ENCODE results near the gene CREBBP.
A peak's percentile ranks its signal among the peaks of the same experiment; 100 is the strongest.

Gene CREBBP

GRCh38 chr16:3882531-3882930 is 2.0 kb upstream of the CREBBP start:
- TF ChIP-seq, protein P1, sequence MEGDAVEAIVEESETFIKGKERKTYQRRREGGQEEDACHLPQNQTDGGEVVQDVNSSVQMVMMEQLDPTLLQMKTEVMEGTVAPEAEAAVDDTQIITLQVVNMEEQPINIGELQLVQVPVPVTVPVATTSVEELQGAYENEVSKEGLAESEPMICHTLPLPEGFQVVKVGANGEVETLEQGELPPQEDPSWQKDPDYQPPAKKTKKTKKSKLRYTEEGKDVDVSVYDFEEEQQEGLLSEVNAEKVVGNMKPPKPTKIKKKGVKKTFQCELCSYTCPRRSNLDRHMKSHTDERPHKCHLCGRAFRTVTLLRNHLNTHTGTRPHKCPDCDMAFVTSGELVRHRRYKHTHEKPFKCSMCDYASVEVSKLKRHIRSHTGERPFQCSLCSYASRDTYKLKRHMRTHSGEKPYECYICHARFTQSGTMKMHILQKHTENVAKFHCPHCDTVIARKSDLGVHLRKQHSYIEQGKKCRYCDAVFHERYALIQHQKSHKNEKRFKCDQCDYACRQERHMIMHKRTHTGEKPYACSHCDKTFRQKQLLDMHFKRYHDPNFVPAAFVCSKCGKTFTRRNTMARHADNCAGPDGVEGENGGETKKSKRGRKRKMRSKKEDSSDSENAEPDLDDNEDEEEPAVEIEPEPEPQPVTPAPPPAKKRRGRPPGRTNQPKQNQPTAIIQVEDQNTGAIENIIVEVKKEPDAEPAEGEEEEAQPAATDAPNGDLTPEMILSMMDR (IDR thresholded peaks at IDR 0.05; ENCODE audit: insufficient read depth, low read length, missing control alignments): no peak
- no peak overlapping the region for H3K4me3 ChIP-seq (ENCODE audit: low read depth, low read length)
- ChIA-PET POLR2A (no interaction called here), CTCF (no interaction called here)
- no peak for DNase-seq (ENCODE audit: low read depth, low spot score)

GRCh38 chr16:3881499-3881990 is 1.0 kb upstream of the CREBBP start:
- H3K4me3 ChIP-seq (ENCODE audit: low read depth, low read length): peak overlapping the region; percentile 70
- DNase-seq (ENCODE audit: low read depth, low spot score): no peak
- ChIA-PET CTCF (interaction anchor here (1.5 kb wide), 1 partner anchor 372 kb away, joined by 4 read pairs; no protein-coding TSS in a partner anchor), POLR2A (no interaction called here)
- TF ChIP-seq, protein P1 (IDR thresholded peaks at IDR 0.05; ENCODE audit: insufficient read depth, low read length, missing control alignments): no peak

GRCh38 chr16:3879887-3880564 is 487 bp downstream of the CREBBP start:
- POLR2A ChIA-PET: interaction anchor here (0.6 to 1.0 kb wide), 3 partner anchors 31 to 232 kb away, joined by 3 read pairs; no protein-coding TSS in a partner anchor
- TF ChIP-seq, protein P1 (IDR thresholded peaks at IDR 0.05; ENCODE audit: insufficient read depth, low read length, missing control alignments): peak; percentile 11
- CTCF ChIA-PET: interaction anchor here (0.8 to 2.3 kb wide), 6 partner anchors 9 to 374 kb away, joined by 3 to 19 read pairs (median 4); no protein-coding TSS in a partner anchor
- DNase-seq (ENCODE audit: low read depth, low spot score): no peak
- H3K4me3 ChIP-seq (ENCODE audit: low read depth, low read length): peak overlapping the region; percentile 74

DNA sequence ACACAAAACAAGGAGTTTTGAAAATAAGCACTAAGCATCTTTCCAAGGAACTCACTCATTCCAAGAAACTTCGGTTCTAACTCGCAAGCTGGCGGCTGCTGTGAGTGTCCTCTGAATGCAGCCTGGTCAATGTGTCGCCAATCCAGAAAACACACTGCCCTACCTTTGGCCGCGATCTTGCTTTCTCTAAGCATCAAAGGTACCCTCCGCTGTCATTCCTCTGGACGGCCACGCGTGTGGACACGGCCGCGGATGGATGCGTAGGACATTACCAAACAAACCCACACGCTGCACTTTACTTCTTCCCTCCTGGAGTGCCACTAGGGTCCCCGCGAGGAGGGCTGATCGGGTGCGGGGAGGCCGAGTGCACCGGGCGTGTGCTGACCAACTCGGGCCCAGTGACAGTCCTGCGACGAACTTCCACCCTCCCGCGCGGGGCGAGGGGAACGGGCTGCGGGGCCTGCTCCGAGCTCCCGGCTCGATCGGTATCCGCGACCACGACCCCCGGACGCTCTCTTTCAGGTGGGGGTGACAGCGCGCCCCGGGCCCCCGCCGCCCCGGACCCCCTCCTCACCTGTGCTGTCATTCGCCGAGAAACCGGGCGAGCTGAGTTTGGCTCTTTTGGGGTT is 1.1 kb downstream of the CREBBP start:
- TF ChIP-seq, protein P1 (IDR thresholded peaks at IDR 0.05; ENCODE audit: insufficient read depth, low read length, missing control alignments): no peak
- CTCF ChIA-PET: interaction anchor here (0.8 to 2.3 kb wide), 8 partner anchors 8 to 523 kb away, joined by 3 to 19 read pairs (median 4); no protein-coding TSS in a partner anchor
- POLR2A ChIA-PET: interaction anchor here (1.1 kb wide), 1 partner anchor 11 kb away, joined by 3 read pairs; no protein-coding TSS in a partner anchor
- peak overlapping the region; percentile 74 for H3K4me3 ChIP-seq (ENCODE audit: low read depth, low read length)
- no peak for DNase-seq (ENCODE audit: low read depth, low spot score)

DNA sequence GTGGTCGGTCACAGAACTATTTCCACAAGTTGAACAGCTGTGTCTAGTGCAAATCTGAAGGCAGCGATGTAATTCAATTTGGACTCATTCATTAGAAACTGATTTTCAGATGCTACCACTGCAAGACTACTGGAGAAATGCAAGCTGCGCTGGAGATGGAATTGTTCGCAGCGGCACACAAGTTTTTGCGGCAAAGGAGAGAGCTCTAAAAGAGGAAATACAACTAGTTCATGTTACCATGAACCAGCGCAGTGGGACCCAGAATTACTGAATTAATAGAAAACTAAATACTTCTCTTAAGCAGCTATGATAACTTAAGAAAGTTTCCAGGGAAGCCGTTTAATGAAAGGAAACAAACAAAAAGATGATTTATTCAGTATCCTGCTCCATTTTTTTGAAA is 1.9 kb downstream of the CREBBP start:
- DNase-seq (ENCODE audit: low read depth, low spot score): no peak
- TF ChIP-seq, protein P1 (IDR thresholded peaks at IDR 0.05; ENCODE audit: insufficient read depth, low read length, missing control alignments): no peak
- peak overlapping the region; percentile 74 for H3K4me3 ChIP-seq (ENCODE audit: low read depth, low read length)
- CTCF ChIA-PET: interaction anchor here (0.7 to 2.3 kb wide), 9 partner anchors 11 to 524 kb away, joined by 3 to 19 read pairs (median 4); no protein-coding TSS in a partner anchor
- POLR2A ChIA-PET: interaction anchor here (1.1 kb wide), 1 partner anchor 10 kb away, joined by 3 read pairs; no protein-coding TSS in a partner anchor

GRCh38 chr16:3876695-3877094 is 3.8 kb downstream of the CREBBP start:
- TF ChIP-seq, protein P1 (IDR thresholded peaks at IDR 0.05; ENCODE audit: insufficient read depth, low read length, missing control alignments): no peak
- peak overlapping the region; percentile 29; the same call in 1 of the 2 replicates for H3K4me3 ChIP-seq (ENCODE audit: low read depth, low read length)
- DNase-seq (ENCODE audit: low read depth, low spot score): no peak
- ChIA-PET POLR2A (no interaction called here), CTCF (interaction anchor here (0.6 kb wide), 1 partner anchor 79 kb away, joined by 3 read pairs; no protein-coding TSS in a partner anchor)
